Measurements from ENCODE around the gene SLC1A4. TPM values are rescaled to one million over a fixed set of nuclear protein-coding genes. Genes with fewer than 3 reads are reported as not detected.

SLC1A4 gene
- total RNA-seq, 2 experiments from 2014 or later, result 15.7 to 16.7 TPM

GRCh38 chr2:65055422-65056214 is 66.4 kb downstream of the SLC1A4 start:
- Mint-ChIP-seq H3K36me3 (ENCODE audit: low read depth) (no peaks in the 10 kb centered on the region), H3K4me3 (peak overlapping the region; percentile 93), H3K9me3 (ENCODE audit: low read depth) (no peaks in the 10 kb centered on the region), H3K27ac (peak overlapping the region; percentile 68), H3K27me3 (no peaks in the 10 kb centered on the region), H3K4me1 (peaks cover 52% of the 10 kb centered on the region)
- ChIA-PET POLR2A (interaction anchor here (0.6 to 2.9 kb wide), 10 partner anchors 8 to 532 kb away, joined by 3 to 10 read pairs (median 3); partner anchors contain the start of genes ACTR2, RAB1A and SLC1A4), CTCF (interaction anchor here (0.6 to 2.9 kb wide), 18 partner anchors 9 to 1397 kb away, joined by 3 to 33 read pairs (median 4); partner anchors contain the start of genes ACTR2 and AFTPH)
- peak; percentile 33 for ATAC-seq
- intact Hi-C loops (cut with DNase I, micrococcal nuclease), result loop anchor here (1.0 to 5.0 kb wide), 14 partner anchors 66 to 1467 kb away; partner anchors contain the start of genes ACTR2 (in 2 of the 2), RAB1A (in 2 of the 2), SLC1A4 (in 2 of the 2) and AFTPH (in 1 of the 2)
- DNase-seq, result peak; percentile 77

- H3K4me1 Mint-ChIP-seq, result peaks cover 55% of the 10 kb centered on the region
- H3K36me3 Mint-ChIP-seq (ENCODE audit: low read depth), result no peaks in the 10 kb centered on the region
- peak within 1 kb of the TSS; percentile 84 for H3K27ac Mint-ChIP-seq
- ATAC-seq, result peak; percentile 94
- no peaks in the 10 kb centered on the region for H3K9me3 Mint-ChIP-seq (ENCODE audit: low read depth)
- no peaks in the 10 kb centered on the region for H3K27me3 Mint-ChIP-seq
- ChIA-PET POLR2A (interaction anchor here (0.6 to 2.9 kb wide), 11 partner anchors 9 to 533 kb away, joined by 3 to 10 read pairs (median 4); partner anchors contain the start of genes ACTR2, RAB1A and SLC1A4), CTCF (interaction anchor here (0.6 to 2.9 kb wide), 18 partner anchors 8 to 1398 kb away, joined by 3 to 33 read pairs (median 4); partner anchors contain the start of genes ACTR2 and AFTPH)
- DNase-seq, result peak; percentile 98
- intact Hi-C loops (cut with DNase I, micrococcal nuclease), result loop anchor here (1.0 to 5.0 kb wide), 15 partner anchors 67 to 1468 kb away; partner anchors contain the start of genes ACTR2 (in 2 of the 2), RAB1A (in 2 of the 2), SLC1A4 (in 2 of the 2) and AFTPH (in 1 of the 2)
- peak within 1 kb of the TSS; percentile 93 for H3K4me3 Mint-ChIP-seq
These were observed 67.2 kb downstream of the SLC1A4 start, which contains the start of gene CEP68 for GRCh38 chr2:65056215-65057053. CEP68 (plus strand) TSS chr2:65056416; CDS start chr2:65069445, 13,029 bp downstream.

- no peaks in the 10 kb centered on the region for H3K9me3 Mint-ChIP-seq (ENCODE audit: low read depth)
- H3K4me3 Mint-ChIP-seq, result peak overlapping the region; percentile 93
- POLR2A ChIA-PET, result interaction anchor here (0.6 to 2.3 kb wide), 3 partner anchors 70 to 91 kb away, joined by 3 to 7 read pairs (median 6); partner anchors contain the start of gene RAB1A
- no peak for ATAC-seq
- CTCF ChIA-PET, result interaction anchor here (0.7 to 4.0 kb wide), 10 partner anchors 8 to 1214 kb away, joined by 3 to 33 read pairs (median 4); partner anchors contain the start of gene AFTPH
- H3K27me3 Mint-ChIP-seq, result no peaks in the 10 kb centered on the region
- intact Hi-C loops (cut with DNase I, micrococcal nuclease), result loop anchor here (1.0 to 5.0 kb wide), 8 partner anchors 75 to 1216 kb away; partner anchors contain the start of genes ACTR2 (in 1 of the 2), AFTPH (in 1 of the 2), SERTAD2 (in 1 of the 2) and SPRED2 (in 1 of the 2)
- no peaks in the 10 kb centered on the region for H3K36me3 Mint-ChIP-seq (ENCODE audit: low read depth)
- peak overlapping the region; percentile 84 for H3K27ac Mint-ChIP-seq
- H3K4me1 Mint-ChIP-seq, result peaks cover 59% of the 10 kb centered on the region
- no peak for DNase-seq
These were observed 67.8 kb downstream of the SLC1A4 start for GRCh38 chr2:65057054-65057375.

- CTCF ChIA-PET, result interaction anchor here (0.6 to 4.0 kb wide), 10 partner anchors 14 to 1214 kb away, joined by 3 to 18 read pairs (median 4); partner anchors contain the start of gene AFTPH
- POLR2A ChIA-PET, result interaction anchor here (0.6 to 2.3 kb wide), 3 partner anchors 69 to 91 kb away, joined by 3 to 7 read pairs (median 6); partner anchors contain the start of gene RAB1A
- Mint-ChIP-seq H3K9me3 (ENCODE audit: low read depth) (no peaks in the 10 kb centered on the region), H3K36me3 (ENCODE audit: low read depth) (no peaks in the 10 kb centered on the region), H3K27ac (peak overlapping the region; percentile 84), H3K4me3 (peak overlapping the region; percentile 93), H3K4me1 (peaks cover 58% of the 10 kb centered on the region), H3K27me3 (no peaks in the 10 kb centered on the region)
- DNase-seq (peak; percentile 72), ATAC-seq (peak; percentile 64)
- intact Hi-C loops (cut with DNase I, micrococcal nuclease), result loop anchor here (1.0 to 5.0 kb wide), 8 partner anchors 75 to 1217 kb away; partner anchors contain the start of genes ACTR2 (in 1 of the 2), AFTPH (in 1 of the 2), SERTAD2 (in 1 of the 2) and SPRED2 (in 1 of the 2)
These were observed 68.3 kb downstream of the SLC1A4 start for GRCh38 chr2:65057391-65058052.

- H3K27me3 Mint-ChIP-seq, result no peaks in the 10 kb centered on the region
- intact Hi-C loops (cut with DNase I, micrococcal nuclease), result loop anchor here (5.0 kb wide), 2 partner anchors 373 to 407 kb away; partner anchors contain the start of genes SERTAD2 (in 1 of the 2) and SPRED2 (in 1 of the 2)
- DNase-seq (no peak), ATAC-seq (no peak)
- no peak overlapping the region for H3K27ac Mint-ChIP-seq
- H3K4me1 Mint-ChIP-seq, result peaks cover 49% of the 10 kb centered on the region
- POLR2A ChIA-PET, result interaction anchor here (0.7 kb wide), 1 partner anchor 365 kb away, joined by 3 read pairs; no protein-coding TSS in a partner anchor
- CTCF ChIA-PET, result interaction anchor here (0.6 to 4.0 kb wide), 8 partner anchors 9 to 379 kb away, joined by 3 to 18 read pairs (median 3); no protein-coding TSS in a partner anchor
- H3K4me3 Mint-ChIP-seq, result no peak overlapping the region
- no peaks in the 10 kb centered on the region for H3K36me3 Mint-ChIP-seq (ENCODE audit: low read depth)
- no peaks in the 10 kb centered on the region for H3K9me3 Mint-ChIP-seq (ENCODE audit: low read depth)
These were observed 69.9 kb downstream of the SLC1A4 start for GRCh38 chr2:65059071-65059470.

GRCh38 chr2:65061146-65061909 is 72.1 kb downstream of the SLC1A4 start:
- no peaks in the 10 kb centered on the region for H3K9me3 Mint-ChIP-seq (ENCODE audit: low read depth)
- CTCF ChIA-PET, result interaction anchor here (0.6 to 4.0 kb wide), 6 partner anchors 10 to 512 kb away, joined by 3 to 18 read pairs (median 3); no protein-coding TSS in a partner anchor
- intact Hi-C loops (cut with DNase I, micrococcal nuclease), result loop anchor here in 1 of 2 experiments (5.0 kb wide), 1 partner anchor 491 kb away; no protein-coding TSS in a partner anchor
- DNase-seq (no peak), ATAC-seq (no peak)
- no peaks in the 10 kb centered on the region for H3K36me3 Mint-ChIP-seq (ENCODE audit: low read depth)
- H3K27me3 Mint-ChIP-seq, result no peaks in the 10 kb centered on the region
- POLR2A ChIA-PET, result no interaction called here
- H3K4me3 Mint-ChIP-seq, result no peak overlapping the region
- no peak overlapping the region for H3K27ac Mint-ChIP-seq
- peaks cover 49% of the 10 kb centered on the region for H3K4me1 Mint-ChIP-seq

- ChIA-PET POLR2A (no interaction called here), CTCF (interaction anchor here (0.6 to 2.1 kb wide), 5 partner anchors 9 to 512 kb away, joined by 3 to 6 read pairs (median 3); no protein-coding TSS in a partner anchor)
- Mint-ChIP-seq H3K4me1 (peaks cover 50% of the 10 kb centered on the region), H3K27ac (no peak overlapping the region), H3K36me3 (ENCODE audit: low read depth) (no peaks in the 10 kb centered on the region), H3K9me3 (ENCODE audit: low read depth) (no peaks in the 10 kb centered on the region), H3K4me3 (no peak overlapping the region), H3K27me3 (no peaks in the 10 kb centered on the region)
- ATAC-seq, result no peak
- no peak for DNase-seq
- intact Hi-C loops (cut with DNase I, micrococcal nuclease), result loop anchor here in 1 of 2 experiments (5.0 kb wide), 1 partner anchor 490 kb away; no protein-coding TSS in a partner anchor
These were observed 72.7 kb downstream of the SLC1A4 start for GRCh38 chr2:65061910-65062339.

- Mint-ChIP-seq H3K4me1 (peaks cover 50% of the 10 kb centered on the region), H3K9me3 (ENCODE audit: low read depth) (no peaks in the 10 kb centered on the region), H3K27me3 (no peaks in the 10 kb centered on the region), H3K36me3 (ENCODE audit: low read depth) (no peaks in the 10 kb centered on the region), H3K27ac (peak overlapping the region; percentile 51), H3K4me3 (no peak overlapping the region)
- intact Hi-C loops (cut with DNase I, micrococcal nuclease), result loop anchor here in 1 of 2 experiments (5.0 kb wide), 1 partner anchor 489 kb away; no protein-coding TSS in a partner anchor
- DNase-seq, result no peak
- CTCF ChIA-PET, result interaction anchor here (1.2 to 4.2 kb wide), 9 partner anchors 8 to 163 kb away, joined by 3 to 33 read pairs (median 11); partner anchors contain the start of genes CEP68 and RAB1A
- POLR2A ChIA-PET, result no interaction called here
- no peak for ATAC-seq
These were observed 73.9 kb downstream of the SLC1A4 start for GRCh38 chr2:65062843-65063825.
